Osteoblast (primary cell): ENCODE data around the gene OSBP2. TPM values are rescaled to one million over a fixed set of nuclear protein-coding genes. Genes with fewer than 3 reads are reported as not detected.

Experiments
- DNase-seq: peaks from one replicate; pipeline ENCODE4 v3.0.0; 2011; ENCODE audit warnings: low spot score, mixed read lengths; ENCODE audit not compliant: insufficient read length; ENCODE audit errors: missing footprints
- H2AFZ ChIP-seq: 2 replicates; pipeline ENCODE4 v1.6.0; 2011; ENCODE audit warnings: mild to moderate bottlenecking, low read length
- H3K27ac ChIP-seq: 2 replicates; pipeline ENCODE4 v1.5.1; 2011; ENCODE audit warnings: mild to moderate bottlenecking, low read depth, low read length, moderate library complexity
- H3K27me3 ChIP-seq: 2 replicates; pipeline ENCODE4 v1.6.0; 2012; ENCODE audit warnings: mild to moderate bottlenecking, control low read depth, inconsistent platforms, low read length, moderate library complexity; ENCODE audit not compliant: insufficient read depth
- H3K36me3 ChIP-seq: 2 replicates; pipeline ENCODE4 v1.5.1; 2011; ENCODE audit warnings: mild to moderate bottlenecking, low read length, control low read depth, moderate library complexity; ENCODE audit not compliant: insufficient read depth
- H3K4me1 ChIP-seq: 2 replicates; pipeline ENCODE4 v1.5.1; 2011; ENCODE audit warnings: mild to moderate bottlenecking, low read length, control low read depth, moderate library complexity; ENCODE audit not compliant: insufficient read depth
- H3K4me2 ChIP-seq: 2 replicates; pipeline ENCODE4 v1.6.0; 2011; ENCODE audit warnings: mild to moderate bottlenecking, low read length; ENCODE audit not compliant: insufficient read depth
- H3K4me3 ChIP-seq: fragments of 200-600 bp; sonication (generic); 3 replicates; pipeline ENCODE4 v1.5.1; 2012; ENCODE audit warnings: mild to moderate bottlenecking, low read length, inconsistent platforms; ENCODE audit not compliant: insufficient read depth
- H3K79me2 ChIP-seq: 2 replicates; pipeline ENCODE4 v1.6.0; 2012; ENCODE audit warnings: mild to moderate bottlenecking, low read length, control low read depth, inconsistent platforms; ENCODE audit not compliant: insufficient read depth
- H3K9me3 ChIP-seq: 2 replicates; pipeline ENCODE4 v1.5.1; 2011; ENCODE audit warnings: low read depth, low read length, control low read depth
- H4K20me1 ChIP-seq: 2 replicates; pipeline ENCODE4 v1.6.0; 2012; ENCODE audit warnings: mild to moderate bottlenecking, low read length, control low read depth; ENCODE audit not compliant: insufficient read depth
- CTCF ChIP-seq: IDR thresholded peaks from 2 replicates; pipeline ENCODE4 v1.5.1; 2011; ENCODE audit warnings: mild to moderate bottlenecking, low read depth, low read length, moderate library complexity; ENCODE audit errors: extremely low read depth
- total RNA-seq: library from RNA; depleted of rRNA; stranded (reverse); fragments of >200 nt; gene quantifications from 2 replicates; pipeline ENCODE4 v1.2.3, GENCODE V29; 2012

The OSBP2 gene
- total RNA-seq, 1 donor = 4.3 TPM

- H3K27me3 ChIP-seq = no peaks in the 10 kb centered on the region
- TF ChIP-seq CTCF = no peak
- H3K27ac ChIP-seq = no peak overlapping the region
- peak overlapping the region; percentile 76 for H3K4me2 ChIP-seq
- H3K4me1 ChIP-seq = peaks cover 10% of the 10 kb centered on the region
- DNase-seq = no peak
- H3K36me3 ChIP-seq = peaks cover 6% of the 10 kb centered on the region
- no peak overlapping the region for H2AFZ ChIP-seq
- peak overlapping the region; percentile 68 for H3K4me3 ChIP-seq
- H4K20me1 ChIP-seq = no peaks in the 10 kb centered on the region
- no peaks in the 10 kb centered on the region for H3K9me3 ChIP-seq
- no peaks in the 10 kb centered on the region for H3K79me2 ChIP-seq
Measured at GRCh38 chr22:30921108-30921507, 226.4 kb downstream of the OSBP2 start.

GRCh38 chr22:30922151-30922611, 227.5 kb downstream of the OSBP2 start:
- peak; percentile 78 for DNase-seq
- no peaks in the 10 kb centered on the region for H3K27me3 ChIP-seq
- H3K79me2 ChIP-seq = no peaks in the 10 kb centered on the region
- H4K20me1 ChIP-seq = no peaks in the 10 kb centered on the region
- no peaks in the 10 kb centered on the region for H3K9me3 ChIP-seq
- peak overlapping the region; percentile 76 for H3K4me2 ChIP-seq
- H3K36me3 ChIP-seq = peaks cover 17% of the 10 kb centered on the region
- H2AFZ ChIP-seq = peak overlapping the region; percentile 36
- H3K4me1 ChIP-seq = peaks cover 10% of the 10 kb centered on the region
- no peak for TF ChIP-seq CTCF
- no peak overlapping the region for H3K27ac ChIP-seq
- peak overlapping the region; percentile 68 for H3K4me3 ChIP-seq

GRCh38 chr22:30923168-30923900, 228.7 kb downstream of the OSBP2 start:
- Histone ChIP-seq H3K27me3 (no peaks in the 10 kb centered on the region), H3K4me2 (no peak overlapping the region), H3K4me1 (peaks cover 10% of the 10 kb centered on the region), H3K36me3 (peaks cover 28% of the 10 kb centered on the region), H3K4me3 (no peak overlapping the region), H3K27ac (no peak overlapping the region), H2AFZ (no peak overlapping the region), H3K79me2 (no peaks in the 10 kb centered on the region), H3K9me3 (no peaks in the 10 kb centered on the region), H4K20me1 (no peaks in the 10 kb centered on the region)
- TF ChIP-seq CTCF = no peak
- DNase-seq = no peak

GRCh38 chr22:30925667-30926066, 231.0 kb downstream of the OSBP2 start:
- no peak for TF ChIP-seq CTCF
- no peaks in the 10 kb centered on the region for H3K9me3 ChIP-seq

More at GRCh38 chr22:30925667-30926066, 231.0 kb downstream of the OSBP2 start:
- Histone ChIP-seq H3K4me3 (no peak overlapping the region), H4K20me1 (no peaks in the 10 kb centered on the region), H3K27me3 (no peaks in the 10 kb centered on the region), H3K36me3 (peaks cover 40% of the 10 kb centered on the region), H3K79me2 (no peaks in the 10 kb centered on the region), H3K27ac (no peak overlapping the region), H2AFZ (no peak overlapping the region), H3K4me1 (peaks cover 10% of the 10 kb centered on the region), H3K4me2 (no peak overlapping the region)
- DNase-seq = no peak
